BJ (cell line): ENCODE measurements around the gene PSMA4. TPM values are rescaled to one million over a fixed set of nuclear protein-coding genes. Genes with fewer than 3 reads are reported as not detected.

Experiments
- CTCF ChIA-PET: fragments of 350-600 bp; formaldehyde crosslinking; extraction: SDS; loops from one replicate; lab custom pipeline; 2021; ENCODE audit warnings: antibody characterized with exemption, inconsistent platforms; lab: Yijun Ruan, JAX
- POLR2A ChIA-PET: fragments of 300-600 bp; sonication (Branson Sonifier 250); formaldehyde crosslinking; extraction: SDS; loops from one replicate; lab custom pipeline; 2021; ENCODE audit warnings: antibody characterized with exemption; lab: Charles Lee
- DNase-seq: peaks from one replicate; pipeline ENCODE4 v3.0.0-alpha.2; 2011; ENCODE audit warnings: low read depth
- H3K27me3 ChIP-seq: 2 replicates; pipeline ENCODE4 v1.6.0; 2011; ENCODE audit warnings: low read length; ENCODE audit not compliant: control insufficient read depth, insufficient read depth
- H3K36me3 ChIP-seq: 2 replicates; pipeline ENCODE4 v1.5.1; 2011; ENCODE audit warnings: low read length; ENCODE audit not compliant: control insufficient read depth, insufficient read depth
- H3K4me3 ChIP-seq: 2 replicates; pipeline ENCODE4 v1.5.1; 2011; ENCODE audit warnings: low read depth, mild to moderate bottlenecking, control low read depth, low read length
- CTCF ChIP-seq: IDR thresholded peaks from 2 replicates; pipeline ENCODE4 v1.5.1; 2011; ENCODE audit warnings: low read depth, mild to moderate bottlenecking, control low read depth, inconsistent platforms, low read length, moderate library complexity; ENCODE audit not compliant: insufficient read depth
- polyA plus RNA-seq: library from polyadenylated mRNA; depleted of rRNA; stranded (reverse); fragments of >200 nt; gene quantifications from 2 replicates; pipeline ENCODE4 v1.2.3, GENCODE V29; 2011

The PSMA4 gene
- polyA plus RNA-seq, 1 experiment: 115 TPM

- no peak for TF ChIP-seq CTCF
- POLR2A ChIA-PET: no interaction called here
- CTCF ChIA-PET: no interaction called here
These were observed 27.3 kb downstream of the PSMA4 start for GRCh38 chr15:78567531-78567930.

GRCh38 chr15:78570710-78571109 lies 30.5 kb downstream of the PSMA4 start:
- POLR2A ChIA-PET: no interaction called here

More at GRCh38 chr15:78567531-78567930, 27.3 kb downstream of the PSMA4 start:
- H3K4me3 ChIP-seq: no peak overlapping the region
- no peaks in the 10 kb centered on the region for H3K36me3 ChIP-seq
- H3K27me3 ChIP-seq: no peaks in the 10 kb centered on the region
- DNase-seq: no peak

GRCh38 chr15:78571382-78571781 lies 31.1 kb downstream of the PSMA4 start:
- ChIA-PET POLR2A (no interaction called here), CTCF (interaction anchor here (0.6 kb wide), 1 partner anchor 435 kb away, joined by 4 read pairs; no protein-coding TSS in a partner anchor)
- Histone ChIP-seq H3K27me3 (no peaks in the 10 kb centered on the region), H3K4me3 (no peak overlapping the region), H3K36me3 (no peaks in the 10 kb centered on the region)
- no peak for DNase-seq
- no peak for TF ChIP-seq CTCF

More at GRCh38 chr15:78570710-78571109, 30.5 kb downstream of the PSMA4 start:
- H3K27me3 ChIP-seq: no peaks in the 10 kb centered on the region
- no peak overlapping the region for H3K4me3 ChIP-seq
- no peak for DNase-seq
- H3K36me3 ChIP-seq: no peaks in the 10 kb centered on the region
- CTCF ChIA-PET: interaction anchor here (0.6 kb wide), 1 partner anchor 434 kb away, joined by 4 read pairs; no protein-coding TSS in a partner anchor
- no peak for TF ChIP-seq CTCF

GRCh38 chr15:78573416-78573815 lies 33.2 kb downstream of the PSMA4 start:
- Histone ChIP-seq H3K36me3 (no peaks in the 10 kb centered on the region), H3K4me3 (no peak overlapping the region), H3K27me3 (no peaks in the 10 kb centered on the region)
- TF ChIP-seq CTCF: no peak
- no peak for DNase-seq
- ChIA-PET POLR2A (no interaction called here), CTCF (interaction anchor here (0.6 kb wide), 1 partner anchor 305 kb away, joined by 3 read pairs; no protein-coding TSS in a partner anchor)

GRCh38 chr15:78574944-78575343 lies 34.7 kb downstream of the PSMA4 start:
- no peak for DNase-seq
- POLR2A ChIA-PET: no interaction called here
- H3K36me3 ChIP-seq: no peaks in the 10 kb centered on the region
- no peak for TF ChIP-seq CTCF
- H3K4me3 ChIP-seq: no peak overlapping the region
- H3K27me3 ChIP-seq: no peaks in the 10 kb centered on the region
- CTCF ChIA-PET: interaction anchor here (0.6 kb wide), 1 partner anchor 62 kb away, joined by 3 read pairs; no protein-coding TSS in a partner anchor
